IPS-NIHi11 (cell line): Measurements from ENCODE around the gene SCML2.
A peak's percentile ranks its signal among the peaks of the same experiment; 100 is the strongest.
"Not testable (repeated sequence)": the region's sequence is repeated elsewhere in the genome, so short reads cannot be mapped to it uniquely, and the experiment has no call there.

Source experiments
- DNase-seq: peaks from one replicate; pipeline ENCODE4 v3.0.0; 2012; ENCODE audit warnings: mixed read lengths, low spot score

SCML2 gene

GRCh38 chrX:18271309-18271708, 83.2 kb downstream of the SCML2 start:
- DNase-seq = no peak

DNA sequence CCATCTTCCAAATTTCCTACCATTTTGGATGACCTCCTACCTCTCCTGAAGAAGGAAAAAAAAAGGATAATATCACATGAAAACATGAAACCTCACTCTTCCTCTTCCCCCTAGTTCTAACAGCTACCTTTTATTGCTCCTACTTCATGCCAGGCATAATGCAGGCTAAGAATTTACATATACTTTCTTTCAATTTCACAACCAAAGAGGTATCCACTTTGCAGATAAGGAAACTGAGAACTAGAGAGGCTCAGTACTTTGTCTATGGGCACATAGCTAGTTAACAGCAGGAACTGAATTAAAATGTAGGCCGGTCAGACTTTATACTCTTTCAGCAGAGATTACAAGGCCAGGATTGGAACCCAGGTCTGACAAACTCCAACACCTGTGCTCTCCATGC, 99.4 kb downstream of the SCML2 start:
- DNase-seq = no peak

GRCh38 chrX:18252644-18253359, 101.7 kb downstream of the SCML2 start:
- DNase-seq = peak; percentile 3

DNA sequence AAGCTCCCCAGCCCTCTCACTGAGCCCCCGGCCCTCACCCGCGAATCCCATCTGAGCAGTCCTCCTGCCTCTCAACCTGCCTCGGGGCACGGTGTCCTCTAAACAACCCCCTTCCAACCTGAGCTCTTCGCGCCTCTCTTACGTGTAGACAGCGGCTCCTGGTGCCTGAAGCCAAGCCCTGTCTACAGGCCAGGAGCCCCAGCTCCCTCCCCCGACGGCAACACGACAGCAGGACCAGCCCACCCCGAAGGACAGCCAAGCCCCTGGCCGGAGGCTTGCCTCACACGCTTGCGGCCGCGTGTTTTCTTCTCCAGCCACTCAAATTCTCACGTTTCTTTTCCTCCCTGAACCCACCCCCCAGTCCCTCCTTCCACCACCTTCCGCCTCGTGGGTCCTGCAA, 124.8 kb downstream of the SCML2 start:
- not testable (repeated sequence) for DNase-seq

- DNase-seq = no peak
These were observed 126.4 kb downstream of the SCML2 start for GRCh38 chrX:18228069-18228468.

DNA sequence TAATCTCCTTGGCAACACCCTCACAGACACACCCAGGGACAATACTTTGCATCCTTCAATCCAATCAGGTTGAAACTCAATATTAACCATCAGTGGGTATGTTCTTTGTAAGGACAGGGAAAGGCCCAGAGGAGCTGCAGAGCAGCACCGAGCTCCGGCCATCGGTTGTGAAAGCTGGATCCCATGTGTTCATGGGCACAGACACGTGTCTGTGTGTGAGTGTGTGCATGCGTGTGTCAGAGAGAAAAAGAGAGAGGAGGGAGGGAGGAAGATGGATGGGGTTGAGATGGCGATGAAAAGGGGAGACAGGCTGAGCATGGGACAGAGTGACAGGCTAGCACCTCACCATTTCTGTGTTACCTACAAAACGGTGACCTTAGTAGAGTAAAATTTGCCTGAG, 127.0 kb downstream of the SCML2 start:
- no peak for DNase-seq

GRCh38 chrX:18220786-18221185, 133.7 kb downstream of the SCML2 start, which contains the start of gene BEND2:
BEND2 (minus strand) TSS chrX:18220886; CDS start chrX:18220750, 136 bp downstream.
- no peak for DNase-seq

- no peak for DNase-seq
These were observed 144.0 kb downstream of the SCML2 start for GRCh38 chrX:18210470-18210869.

DNA sequence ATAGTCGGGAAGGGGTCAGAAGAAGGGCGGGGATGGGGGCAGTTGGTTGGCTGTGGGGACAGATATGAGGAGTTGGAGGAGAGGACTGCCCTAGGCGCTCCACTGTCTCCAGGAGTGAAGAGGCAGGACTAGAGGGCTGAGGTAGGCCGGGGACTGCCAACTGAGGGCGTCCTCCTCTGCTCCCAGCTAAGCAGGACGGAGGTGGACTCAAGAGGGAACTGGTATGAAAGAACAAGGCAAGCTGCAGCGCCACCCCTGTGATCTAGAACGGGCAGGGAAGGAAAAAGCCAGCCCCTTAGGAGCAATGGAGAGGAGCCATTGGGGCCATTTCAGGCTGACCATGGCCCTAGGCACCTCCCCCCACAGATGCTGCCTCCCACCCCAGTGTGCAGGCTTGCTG, 147.8 kb downstream of the SCML2 start:
- no peak for DNase-seq

GRCh38 chrX:18203631-18204030, 150.9 kb downstream of the SCML2 start:
- no peak for DNase-seq

- no peak for DNase-seq
These were observed 159.8 kb downstream of the SCML2 start for GRCh38 chrX:18194688-18195087.
